ENCODE data around the gene CCR2. TPM values are rescaled to one million over a fixed set of nuclear protein-coding genes. Genes with fewer than 3 reads are reported as not detected.

CCR2 gene
- total and polyA plus RNA-seq, 2 experiments from 2014 or later, result not detected

DNA sequence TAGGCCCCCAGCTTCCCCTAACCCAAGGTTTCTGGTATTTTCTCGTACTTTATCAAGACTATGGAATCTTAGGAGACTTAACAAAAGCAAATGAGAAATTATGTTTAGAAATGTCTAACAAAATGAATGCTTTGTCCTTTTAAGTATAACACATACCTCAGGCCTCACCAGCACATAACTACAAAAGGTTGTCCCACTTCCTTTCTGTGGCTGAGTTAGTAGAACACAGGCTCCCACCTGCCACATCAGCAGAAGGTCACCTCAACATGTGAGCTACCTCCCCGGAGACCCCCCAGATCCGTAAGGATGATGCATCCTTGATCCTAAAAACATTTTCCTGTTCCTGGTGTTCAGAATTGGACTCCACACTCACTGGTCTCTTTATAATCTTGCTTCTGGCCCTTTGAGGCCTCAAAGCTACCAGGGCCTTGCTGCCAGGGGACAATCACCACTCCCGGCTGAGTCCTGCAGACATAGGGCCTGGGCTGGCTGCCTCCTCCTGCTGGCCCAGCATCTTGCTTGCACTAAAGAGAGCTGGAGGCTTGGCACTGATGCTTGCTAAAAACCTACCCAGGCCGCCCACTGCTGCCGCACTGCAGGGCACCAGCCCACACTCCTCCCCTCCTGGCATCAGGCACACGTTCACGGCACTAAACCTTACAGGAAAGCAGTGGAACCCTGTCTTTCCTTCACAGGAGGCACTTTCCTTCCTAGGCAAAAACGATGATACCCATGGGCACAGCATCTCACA lies 56.0 kb downstream of the CCR2 start:
- H4K20me1 ChIP-seq (replicated peaks; ENCODE audit: insufficient read depth), result no peaks in the 10 kb centered on the region
- H3K27me3 ChIP-seq (ENCODE audit: insufficient read depth), result no peaks in the 10 kb centered on the region
- H3K79me2 ChIP-seq (replicated peaks; ENCODE audit: insufficient read depth), result no peaks in the 10 kb centered on the region
- H3K9me2 ChIP-seq (ENCODE audit: insufficient read depth), result no peaks in the 10 kb centered on the region
- Mint-ChIP-seq H3K9me3 (no peaks in the 10 kb centered on the region), H3K27me3 (ENCODE audit: insufficient read depth, low read depth, poor library complexity) (peaks cover 4% of the 10 kb centered on the region), H3K27ac (no peak overlapping the region), H3K36me3 (ENCODE audit: low read depth) (no peaks in the 10 kb centered on the region), H3K4me3 (no peak overlapping the region), H3K4me1 (no peaks in the 10 kb centered on the region; the same call in 2 of the 3 replicates)
- H2AFZ ChIP-seq, result no peak overlapping the region
- H3K27ac ChIP-seq (ENCODE audit: low read depth), result no peak overlapping the region
- no peaks in the 10 kb centered on the region for H3K36me3 ChIP-seq (ENCODE audit: insufficient read depth)
- H3K4me2 ChIP-seq, result no peak overlapping the region
- ATAC-seq (no peak), DNase-seq (ENCODE audit: low spot score) (no peak)
- no peaks in the 10 kb centered on the region for H3K4me1 ChIP-seq (ENCODE audit: insufficient read depth)
- no peak overlapping the region for H3K4me3 ChIP-seq
- TF ChIP-seq ZNF114 (CRISPR knock-in tag; IDR thresholded peaks at IDR 0.05) (no peak), JUNB (IDR thresholded peaks at IDR 0.05; ENCODE audit: unreplicated experiment) (no peak), NANOG (IDR thresholded peaks at IDR 0.05; ENCODE audit: borderline replicate concordance) (no peak), ZNF331 (CRISPR knock-in tag; IDR thresholded peaks at IDR 0.05; ENCODE audit: low read depth) (no peak), STAT1 (IDR thresholded peaks at IDR 0.05; ENCODE audit: unreplicated experiment) (no peak)
- TF ChIP-seq, protein P1, sequence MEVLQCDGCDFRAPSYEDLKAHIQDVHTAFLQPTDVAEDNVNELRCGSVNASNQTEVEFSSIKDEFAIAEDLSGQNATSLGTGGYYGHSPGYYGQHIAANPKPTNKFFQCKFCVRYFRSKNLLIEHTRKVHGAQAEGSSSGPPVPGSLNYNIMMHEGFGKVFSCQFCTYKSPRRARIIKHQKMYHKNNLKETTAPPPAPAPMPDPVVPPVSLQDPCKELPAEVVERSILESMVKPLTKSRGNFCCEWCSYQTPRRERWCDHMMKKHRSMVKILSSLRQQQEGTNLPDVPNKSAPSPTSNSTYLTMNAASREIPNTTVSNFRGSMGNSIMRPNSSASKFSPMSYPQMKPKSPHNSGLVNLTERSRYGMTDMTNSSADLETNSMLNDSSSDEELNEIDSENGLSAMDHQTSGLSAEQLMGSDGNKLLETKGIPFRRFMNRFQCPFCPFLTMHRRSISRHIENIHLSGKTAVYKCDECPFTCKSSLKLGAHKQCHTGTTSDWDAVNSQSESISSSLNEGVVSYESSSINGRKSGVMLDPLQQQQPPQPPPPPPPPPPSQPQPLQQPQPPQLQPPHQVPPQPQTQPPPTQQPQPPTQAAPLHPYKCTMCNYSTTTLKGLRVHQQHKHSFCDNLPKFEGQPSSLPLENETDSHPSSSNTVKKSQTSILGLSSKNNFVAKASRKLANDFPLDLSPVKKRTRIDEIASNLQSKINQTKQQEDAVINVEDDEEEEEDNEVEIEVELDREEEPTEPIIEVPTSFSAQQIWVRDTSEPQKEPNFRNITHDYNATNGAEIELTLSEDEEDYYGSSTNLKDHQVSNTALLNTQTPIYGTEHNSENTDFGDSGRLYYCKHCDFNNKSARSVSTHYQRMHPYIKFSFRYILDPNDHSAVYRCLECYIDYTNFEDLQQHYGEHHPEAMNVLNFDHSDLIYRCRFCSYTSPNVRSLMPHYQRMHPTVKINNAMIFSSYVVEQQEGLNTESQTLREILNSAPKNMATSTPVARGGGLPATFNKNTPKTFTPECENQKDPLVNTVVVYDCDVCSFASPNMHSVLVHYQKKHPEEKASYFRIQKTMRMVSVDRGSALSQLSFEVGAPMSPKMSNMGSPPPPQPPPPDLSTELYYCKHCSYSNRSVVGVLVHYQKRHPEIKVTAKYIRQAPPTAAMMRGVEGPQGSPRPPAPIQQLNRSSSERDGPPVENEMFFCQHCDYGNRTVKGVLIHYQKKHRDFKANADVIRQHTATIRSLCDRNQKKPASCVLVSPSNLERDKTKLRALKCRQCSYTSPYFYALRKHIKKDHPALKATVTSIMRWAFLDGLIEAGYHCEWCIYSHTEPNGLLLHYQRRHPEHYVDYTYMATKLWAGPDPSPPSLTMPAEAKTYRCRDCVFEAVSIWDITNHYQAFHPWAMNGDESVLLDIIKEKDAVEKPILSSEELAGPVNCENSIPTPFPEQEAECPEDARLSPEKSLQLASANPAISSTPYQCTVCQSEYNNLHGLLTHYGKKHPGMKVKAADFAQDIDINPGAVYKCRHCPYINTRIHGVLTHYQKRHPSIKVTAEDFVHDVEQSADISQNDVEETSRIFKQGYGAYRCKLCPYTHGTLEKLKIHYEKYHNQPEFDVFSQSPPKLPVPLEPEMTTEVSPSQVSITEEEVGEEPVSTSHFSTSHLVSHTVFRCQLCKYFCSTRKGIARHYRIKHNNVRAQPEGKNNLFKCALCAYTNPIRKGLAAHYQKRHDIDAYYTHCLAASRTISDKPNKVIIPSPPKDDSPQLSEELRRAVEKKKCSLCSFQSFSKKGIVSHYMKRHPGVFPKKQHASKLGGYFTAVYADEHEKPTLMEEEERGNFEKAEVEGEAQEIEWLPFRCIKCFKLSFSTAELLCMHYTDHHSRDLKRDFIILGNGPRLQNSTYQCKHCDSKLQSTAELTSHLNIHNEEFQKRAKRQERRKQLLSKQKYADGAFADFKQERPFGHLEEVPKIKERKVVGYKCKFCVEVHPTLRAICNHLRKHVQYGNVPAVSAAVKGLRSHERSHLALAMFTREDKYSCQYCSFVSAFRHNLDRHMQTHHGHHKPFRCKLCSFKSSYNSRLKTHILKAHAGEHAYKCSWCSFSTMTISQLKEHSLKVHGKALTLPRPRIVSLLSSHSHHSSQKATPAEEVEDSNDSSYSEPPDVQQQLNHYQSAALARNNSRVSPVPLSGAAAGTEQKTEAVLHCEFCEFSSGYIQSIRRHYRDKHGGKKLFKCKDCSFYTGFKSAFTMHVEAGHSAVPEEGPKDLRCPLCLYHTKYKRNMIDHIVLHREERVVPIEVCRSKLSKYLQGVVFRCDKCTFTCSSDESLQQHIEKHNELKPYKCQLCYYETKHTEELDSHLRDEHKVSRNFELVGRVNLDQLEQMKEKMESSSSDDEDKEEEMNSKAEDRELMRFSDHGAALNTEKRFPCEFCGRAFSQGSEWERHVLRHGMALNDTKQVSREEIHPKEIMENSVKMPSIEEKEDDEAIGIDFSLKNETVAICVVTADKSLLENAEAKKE (CRISPR knock-in tag; IDR thresholded peaks at IDR 0.05), result no peak
- TF ChIP-seq, protein P2, sequence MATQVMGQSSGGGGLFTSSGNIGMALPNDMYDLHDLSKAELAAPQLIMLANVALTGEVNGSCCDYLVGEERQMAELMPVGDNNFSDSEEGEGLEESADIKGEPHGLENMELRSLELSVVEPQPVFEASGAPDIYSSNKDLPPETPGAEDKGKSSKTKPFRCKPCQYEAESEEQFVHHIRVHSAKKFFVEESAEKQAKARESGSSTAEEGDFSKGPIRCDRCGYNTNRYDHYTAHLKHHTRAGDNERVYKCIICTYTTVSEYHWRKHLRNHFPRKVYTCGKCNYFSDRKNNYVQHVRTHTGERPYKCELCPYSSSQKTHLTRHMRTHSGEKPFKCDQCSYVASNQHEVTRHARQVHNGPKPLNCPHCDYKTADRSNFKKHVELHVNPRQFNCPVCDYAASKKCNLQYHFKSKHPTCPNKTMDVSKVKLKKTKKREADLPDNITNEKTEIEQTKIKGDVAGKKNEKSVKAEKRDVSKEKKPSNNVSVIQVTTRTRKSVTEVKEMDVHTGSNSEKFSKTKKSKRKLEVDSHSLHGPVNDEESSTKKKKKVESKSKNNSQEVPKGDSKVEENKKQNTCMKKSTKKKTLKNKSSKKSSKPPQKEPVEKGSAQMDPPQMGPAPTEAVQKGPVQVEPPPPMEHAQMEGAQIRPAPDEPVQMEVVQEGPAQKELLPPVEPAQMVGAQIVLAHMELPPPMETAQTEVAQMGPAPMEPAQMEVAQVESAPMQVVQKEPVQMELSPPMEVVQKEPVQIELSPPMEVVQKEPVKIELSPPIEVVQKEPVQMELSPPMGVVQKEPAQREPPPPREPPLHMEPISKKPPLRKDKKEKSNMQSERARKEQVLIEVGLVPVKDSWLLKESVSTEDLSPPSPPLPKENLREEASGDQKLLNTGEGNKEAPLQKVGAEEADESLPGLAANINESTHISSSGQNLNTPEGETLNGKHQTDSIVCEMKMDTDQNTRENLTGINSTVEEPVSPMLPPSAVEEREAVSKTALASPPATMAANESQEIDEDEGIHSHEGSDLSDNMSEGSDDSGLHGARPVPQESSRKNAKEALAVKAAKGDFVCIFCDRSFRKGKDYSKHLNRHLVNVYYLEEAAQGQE (IDR thresholded peaks at IDR 0.05; ENCODE audit: unreplicated experiment), result no peak
- TF ChIP-seq, protein P3, sequence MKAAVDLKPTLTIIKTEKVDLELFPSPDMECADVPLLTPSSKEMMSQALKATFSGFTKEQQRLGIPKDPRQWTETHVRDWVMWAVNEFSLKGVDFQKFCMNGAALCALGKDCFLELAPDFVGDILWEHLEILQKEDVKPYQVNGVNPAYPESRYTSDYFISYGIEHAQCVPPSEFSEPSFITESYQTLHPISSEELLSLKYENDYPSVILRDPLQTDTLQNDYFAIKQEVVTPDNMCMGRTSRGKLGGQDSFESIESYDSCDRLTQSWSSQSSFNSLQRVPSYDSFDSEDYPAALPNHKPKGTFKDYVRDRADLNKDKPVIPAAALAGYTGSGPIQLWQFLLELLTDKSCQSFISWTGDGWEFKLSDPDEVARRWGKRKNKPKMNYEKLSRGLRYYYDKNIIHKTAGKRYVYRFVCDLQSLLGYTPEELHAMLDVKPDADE (IDR thresholded peaks at IDR 0.05), result no peak
- H3F3A ChIP-seq (replicated peaks; ENCODE audit: low read depth), result no peaks in the 10 kb centered on the region

All from GM23338 (cell line).